IMR-90 (cell line): ENCODE measurements around the gene BSDC1. TPM values are rescaled to one million over a fixed set of nuclear protein-coding genes. Genes with fewer than 3 reads are reported as not detected.
"Not testable (repeated sequence)": the region's sequence is repeated elsewhere in the genome, so short reads cannot be mapped to it uniquely, and the experiment has no call there.

Experiments
- ATAC-seq: fragments of 200-7000 bp; cut with Tn5 transposase; 2 replicates; pipeline ENCODE4 v1.9.1; 2020; ENCODE audit warnings: low read depth, mild to moderate bottlenecking, moderate library complexity
- BruUV-seq: library from RNA; stranded (reverse); fragments of 400-500 nt; replicated peaks from 2 replicates; lab custom pipeline; 2021; lab: Mats Ljungman, UMichigan
- CTCF ChIA-PET: fragments of 300-600 bp; formaldehyde crosslinking; extraction: SDS; loops from one replicate; lab custom pipeline; 2021; ENCODE audit warnings: antibody characterized with exemption; lab: Yijun Ruan, JAX
- POLR2A ChIA-PET: fragments of 300-600 bp; sonication (Branson Sonifier 250); formaldehyde crosslinking; loops from one replicate; lab custom pipeline; 2022; ENCODE audit warnings: antibody characterized with exemption; ENCODE audit not compliant: unreplicated experiment; lab: Charles Lee
- DNase-seq: peaks from one replicate; pipeline ENCODE4 v3.0.0; 2013
- H2AFZ ChIP-seq: replicated peaks from 2 replicates; pipeline ENCODE3; 2013; ENCODE audit warnings: low read length, mild to moderate bottlenecking; ENCODE audit not compliant: poor library complexity
- H2AK5ac ChIP-seq: 2 replicates; pipeline ENCODE4 v1.6.1; 2013; ENCODE audit warnings: low read depth, low read length, inconsistent platforms
- H2AK9ac ChIP-seq: replicated peaks from 2 replicates; pipeline ENCODE3; 2013; ENCODE audit warnings: mild to moderate bottlenecking, low read depth, low read length, moderate library complexity; ENCODE audit not compliant: poor library complexity
- H2BK120ac ChIP-seq: 2 replicates; pipeline ENCODE4 v1.6.1; 2013; ENCODE audit warnings: low read depth, low read length, inconsistent platforms
- H2BK15ac ChIP-seq: 3 replicates; pipeline ENCODE4 v1.6.1; 2013; ENCODE audit warnings: low read depth, low read length, inconsistent platforms
- H2BK20ac ChIP-seq: 2 replicates; pipeline ENCODE4 v1.6.1; 2013; ENCODE audit warnings: low read depth, mild to moderate bottlenecking, inconsistent platforms, low read length, moderate library complexity
- H2BK5ac ChIP-seq: 2 replicates; pipeline ENCODE4 v1.6.1; 2013; ENCODE audit warnings: mild to moderate bottlenecking, low read depth, low read length, inconsistent platforms; ENCODE audit not compliant: poor library complexity, severe bottlenecking
- H3K14ac ChIP-seq: replicated peaks from 2 replicates; pipeline ENCODE4 v1.6.1; 2013; ENCODE audit warnings: low read depth, low read length, inconsistent platforms
- H3K18ac ChIP-seq: 2 replicates; pipeline ENCODE4 v1.6.1; 2013; ENCODE audit warnings: low read depth, low read length, control low read depth
- H3K23ac ChIP-seq: 2 replicates; pipeline ENCODE4 v1.6.1; 2013; ENCODE audit warnings: low read depth, low read length, inconsistent platforms
- H3K27ac ChIP-seq: 2 replicates; pipeline ENCODE4 v1.5.1; 2013; ENCODE audit warnings: mild to moderate bottlenecking, control low read depth, low read length; ENCODE audit not compliant: insufficient read depth
- H3K27me3 ChIP-seq: 2 replicates; pipeline ENCODE4 v1.6.1; 2013; ENCODE audit warnings: low read length; ENCODE audit not compliant: control insufficient read depth, insufficient read depth
- H3K36me3 ChIP-seq: 2 replicates; pipeline ENCODE4 v1.6.1; 2013; ENCODE audit warnings: low read length, mixed read lengths; ENCODE audit not compliant: control insufficient read depth, insufficient read depth
- H3K4ac ChIP-seq: 2 replicates; pipeline ENCODE4 v1.6.1; 2013; ENCODE audit warnings: low read depth, low read length, inconsistent platforms
- H3K4me1 ChIP-seq: 2 replicates; pipeline ENCODE4 v1.6.1; 2013; ENCODE audit warnings: low read length, mixed read lengths; ENCODE audit not compliant: control insufficient read depth, insufficient read depth
- H3K4me2 ChIP-seq: 2 replicates; pipeline ENCODE4 v1.6.1; 2013; ENCODE audit warnings: low read depth, mild to moderate bottlenecking, control low read depth, low read length, moderate library complexity
- H3K4me3 ChIP-seq: 2 replicates; pipeline ENCODE4 v1.5.1; 2013; ENCODE audit warnings: low read depth, mild to moderate bottlenecking, control low read depth, low read length, moderate library complexity; ENCODE audit not compliant: insufficient read depth
- H3K56ac ChIP-seq: 2 replicates; pipeline ENCODE4 v1.6.1; 2013; ENCODE audit warnings: low read length, inconsistent platforms; ENCODE audit not compliant: insufficient read depth; ENCODE audit errors: extremely low read depth
- H3K79me1 ChIP-seq, 2 experiments: 2 replicates each; pipeline ENCODE4 v1.6.1; 2013; ENCODE audit warnings: low read length in 2 of 2, inconsistent platforms in 1 of 2, low read depth in 1 of 2
- H3K9ac ChIP-seq: 2 replicates; pipeline ENCODE4 v1.6.1; 2013; ENCODE audit warnings: low read depth, low read length, control low read depth
- H3K9me1 ChIP-seq: 2 replicates; pipeline ENCODE4 v1.6.1; 2013; ENCODE audit warnings: low read length, inconsistent platforms; ENCODE audit not compliant: insufficient read depth
- H3K9me3 ChIP-seq: 2 replicates; pipeline ENCODE4 v1.6.1; 2013; ENCODE audit warnings: low read length; ENCODE audit not compliant: control insufficient read depth, insufficient read depth
- H4K20me1 ChIP-seq: 2 replicates; pipeline ENCODE4 v1.6.1; 2013; ENCODE audit warnings: low read length, inconsistent platforms; ENCODE audit not compliant: insufficient read depth
- H4K5ac ChIP-seq: 2 replicates; pipeline ENCODE4 v1.6.1; 2013; ENCODE audit warnings: mild to moderate bottlenecking, low read depth, low read length, control low read depth
- H4K8ac ChIP-seq, 2 experiments: 2 replicates each; pipeline ENCODE4 v1.6.1; 2013; ENCODE audit warnings: low read depth in 2 of 2, low read length in 2 of 2, control low read depth in 1 of 2, inconsistent platforms in 1 of 2
- H4K91ac ChIP-seq: 2 replicates; pipeline ENCODE4 v1.6.1; 2013; ENCODE audit warnings: low read depth, low read length, inconsistent platforms; ENCODE audit not compliant: insufficient read depth
- CEBPB ChIP-seq: IDR thresholded peaks from 2 replicates; pipeline ENCODE4 v1.6.1; 2012; ENCODE audit warnings: low read depth, low read length, improper control_type of control experiment
- MAZ ChIP-seq: IDR thresholded peaks from 2 replicates; pipeline ENCODE4 v1.6.1; 2012; ENCODE audit warnings: low read depth, mild to moderate bottlenecking, low read length, improper control_type of control experiment, moderate library complexity, borderline replicate concordance
- WGBS, 2 experiments: methylation state at CpG; one replicate each; pipeline versions ENCODE4 v1.1.5 to v1.1.7; 2013; ENCODE audit warnings: missing lambda C conversion rate in 2 of 2; ENCODE audit not compliant: insufficient read length in 1 of 2; ENCODE audit errors: extremely low coverage in 2 of 2; 5-methylcytosine and 5-hydroxymethylcytosine counted together
- dilution Hi-C: fragments of 300-500 bp; cut with HindIII; formaldehyde crosslinking; loops from one replicate; pipeline ENCODE4 v1.14.3; 2018; ENCODE audit warnings: low sequenced_read_pairs; ENCODE audit not compliant: unreplicated experiment
- in situ Hi-C: fragments of 300-500 bp; cut with MboI; formaldehyde crosslinking; loops from 3 replicates; pipeline ENCODE4 v1.14.3; 2019; ENCODE audit warnings: low sequenced_read_pairs, inconsistent platforms, mixed read lengths
- intact Hi-C: fragments of 100-400 bp; cut with micrococcal nuclease; formaldehyde crosslinking; loops from 2 replicates; pipeline ENCODE4 v1.10.0; 2022
- polyA plus RNA-seq, 3 experiments: library from polyadenylated mRNA; depleted of rRNA; stranded (reverse); fragments of >200 nt; gene quantifications; 2 replicates each; pipeline ENCODE4 v1.2.3, GENCODE V29; 2012; ENCODE audit warnings: low replicate concordance in 1 of 3
- total RNA-seq: library from RNA; depleted of rRNA; stranded (reverse); fragments of >200 nt; gene quantifications from 2 replicates; pipeline ENCODE4 v1.2.3, GENCODE V29; 2012

BSDC1 gene
- total and polyA plus RNA-seq, 2 of the 4 experiments (the other 2 are of a cell fraction) = 56.8 to 60.4 TPM

DNA sequence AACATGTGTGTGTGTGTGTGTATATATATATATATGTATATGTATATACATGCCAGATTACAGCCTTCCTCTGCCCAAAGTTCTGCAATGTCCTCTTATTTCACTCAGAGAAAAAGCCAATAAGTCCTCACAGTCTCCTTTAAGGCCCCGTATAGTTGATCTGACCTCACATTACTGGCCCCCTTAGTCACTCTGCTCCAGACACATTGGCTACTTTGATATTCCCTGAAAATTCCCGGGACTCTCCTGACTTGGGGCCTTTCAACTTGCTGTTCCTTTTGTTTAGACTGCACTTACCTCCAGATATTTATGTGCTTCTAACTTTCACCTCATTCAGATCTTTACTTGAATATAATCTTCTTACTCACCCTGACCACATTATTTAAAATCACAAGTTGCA is 4.2 kb upstream of the BSDC1 start:
- CTCF ChIA-PET = interaction anchor here (1.0 to 1.5 kb wide), 2 partner anchors 10 to 15 kb away, joined by 4 to 5 read pairs; no protein-coding TSS in a partner anchor
- no peak overlapping the region for H3K14ac ChIP-seq
- 0% methylated on average over 2 of the region's 2 CpGs; no CpG with 5 or more reads in 1 of the 2 experiments for WGBS, 2 experiments

DNA sequence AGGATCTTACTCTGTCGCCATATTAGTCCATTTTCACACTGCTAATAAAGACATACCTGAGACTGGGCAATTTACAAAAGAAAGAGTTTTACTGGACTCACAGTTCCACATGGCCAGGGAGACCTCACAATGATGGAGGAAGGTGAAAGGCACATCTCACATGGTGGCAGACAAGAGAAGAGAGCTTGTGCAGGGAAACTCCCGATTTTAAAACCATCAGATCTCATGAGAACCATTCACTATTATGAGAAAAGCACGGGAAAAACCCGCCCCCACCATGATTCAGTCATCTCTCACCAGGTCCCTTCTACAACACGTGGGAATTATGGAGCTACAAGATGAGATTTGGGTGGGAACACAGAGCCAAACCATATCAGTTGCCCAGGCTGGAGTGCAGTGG is 2.3 kb upstream of the BSDC1 start:
- H3K27me3 ChIP-seq, CTCF ChIA-PET, H4K20me1 ChIP-seq, BruUV-seq, H2AK5ac ChIP-seq, H4K5ac ChIP-seq, H2BK15ac ChIP-seq, H4K8ac ChIP-seq, H3K4me3 ChIP-seq, intact Hi-C loops, H3K9ac ChIP-seq, H3K27ac ChIP-seq, POLR2A ChIA-PET, ATAC-seq, H2AFZ ChIP-seq, DNase-seq, dilution Hi-C loops, H3K9me1 ChIP-seq, H3K56ac ChIP-seq, H3K14ac ChIP-seq, H3K23ac ChIP-seq, in situ Hi-C loops, H2AK9ac ChIP-seq, H3K18ac ChIP-seq, H4K91ac ChIP-seq, H2BK120ac ChIP-seq, H3K4ac ChIP-seq, H2BK5ac ChIP-seq, H3K4me1 ChIP-seq, H3K4me2 ChIP-seq, H3K9me3 ChIP-seq, H3K36me3 ChIP-seq, H2BK20ac ChIP-seq: not testable (repeated sequence)
- peaks cover 10 to 33% of the 10 kb centered on the region in 2 experiments for H3K79me1 ChIP-seq
- no CpG with 5 or more reads among the region's 5 CpGs for WGBS, 2 experiments

More for the DNA sequence above, 4.2 kb upstream of the BSDC1 start:
- no peak overlapping the region for H3K56ac ChIP-seq
- no peak overlapping the region for H2AK9ac ChIP-seq
- POLR2A ChIA-PET = no interaction called here
- no TSS peak for BruUV-seq
- no peak overlapping the region for H2BK20ac ChIP-seq
- DNase-seq = peak; percentile 73
- no peak overlapping the region for H3K23ac ChIP-seq
- no peak overlapping the region for H2BK15ac ChIP-seq
- H3K4me2 ChIP-seq = no peak overlapping the region
- H3K27ac ChIP-seq = no peak overlapping the region
- ATAC-seq = no peak
- no peak overlapping the region for H3K9ac ChIP-seq
- intact Hi-C loops (no loop called here), dilution Hi-C loops (no loop called here), in situ Hi-C loops (no loop called here)
- H3K36me3 ChIP-seq = no peaks in the 10 kb centered on the region
- H3K18ac ChIP-seq = no peak overlapping the region
- H4K91ac ChIP-seq = no peak overlapping the region
- H4K8ac ChIP-seq = no peak overlapping the region
- H3K9me1 ChIP-seq = peaks cover under 1% of the 10 kb centered on the region; the same call in 1 of the 2 replicates
- no peak overlapping the region for H4K5ac ChIP-seq
- H2BK5ac ChIP-seq = no peak overlapping the region
- no peak overlapping the region for H3K4ac ChIP-seq
- H2AFZ ChIP-seq = no peak overlapping the region
- no peak overlapping the region for H2BK120ac ChIP-seq
- H3K9me3 ChIP-seq = no peaks in the 10 kb centered on the region
- H3K4me3 ChIP-seq = no peak overlapping the region
- H3K4me1 ChIP-seq = peaks cover 3% of the 10 kb centered on the region
- peaks cover 4 to 20% of the 10 kb centered on the region in 2 experiments; a peak in 3 of 4 replicates for H3K79me1 ChIP-seq
- TF ChIP-seq MAZ = no peak
- peak; percentile 62; the same call in 1 of the 2 replicates for TF ChIP-seq CEBPB
- no peaks in the 10 kb centered on the region for H4K20me1 ChIP-seq
- no peak overlapping the region for H2AK5ac ChIP-seq
- no peaks in the 10 kb centered on the region for H3K27me3 ChIP-seq
